H1 (cell line): ENCODE results near the gene ANKRD34B. TPM values are rescaled to one million over a fixed set of nuclear protein-coding genes. Genes with fewer than 3 reads are reported as not detected.

Experiments used
- CTCF ChIA-PET: fragments of 300-600 bp; sonication (Branson Sonifier 250); formaldehyde crosslinking; loops from one replicate; lab custom pipeline; 2021; ENCODE audit not compliant: partially characterized antibody; lab: Charles Lee
- POLR2A ChIA-PET: fragments of 300-600 bp; sonication (Branson Sonifier 250); formaldehyde crosslinking; loops from one replicate; lab custom pipeline; 2021; ENCODE audit warnings: inconsistent platforms; ENCODE audit not compliant: partially characterized antibody; lab: Charles Lee
- DNase-seq, 2 experiments: peaks; one replicate each; pipeline versions ENCODE4 v3.0.0 to v3.0.0-alpha.2; 2010 to 2022; ENCODE audit warnings: low spot score in 2 of 2, low read depth in 1 of 2, mixed read lengths in 1 of 2
- FAIRE-seq: peaks from 2 replicates; lab custom pipeline; 2011; peaks lifted over from hg19 to GRCh38; lab: Jason Lieb, UNC
- H2AFZ ChIP-seq: 2 replicates; pipeline ENCODE4 v1.8.1; 2012; ENCODE audit warnings: low read length, inconsistent platforms
- H2AK5ac ChIP-seq: 2 replicates; pipeline ENCODE4 v1.6.1; 2013; ENCODE audit warnings: low read depth, low read length
- H2BK120ac ChIP-seq: replicated peaks from 2 replicates; pipeline ENCODE3; 2013; ENCODE audit warnings: low read depth, low read length, inconsistent platforms
- H2BK12ac ChIP-seq: 2 replicates; pipeline ENCODE4 v1.6.1; 2013; ENCODE audit warnings: low read depth, low read length
- H2BK15ac ChIP-seq: 2 replicates; pipeline ENCODE4 v1.6.1; 2013; ENCODE audit warnings: low read length
- H2BK20ac ChIP-seq: 2 replicates; pipeline ENCODE4 v1.6.1; 2013; ENCODE audit warnings: low read length
- H2BK5ac ChIP-seq: 2 replicates; pipeline ENCODE4 v1.6.1; 2013; ENCODE audit warnings: low read depth, low read length
- H3K14ac ChIP-seq: 2 replicates; pipeline ENCODE4 v1.6.1; 2013; ENCODE audit warnings: inconsistent platforms; ENCODE audit not compliant: insufficient read length
- H3K18ac ChIP-seq: 2 replicates; pipeline ENCODE4 v1.6.1; 2013; ENCODE audit warnings: low read length; ENCODE audit errors: extremely low read depth
- H3K23ac ChIP-seq: 2 replicates; pipeline ENCODE4 v1.6.1; 2013; ENCODE audit warnings: inconsistent platforms; ENCODE audit not compliant: insufficient read length
- H3K23me2 ChIP-seq: 2 replicates; pipeline ENCODE4 v1.6.1; 2013; ENCODE audit warnings: low read depth, low read length
- H3K27ac ChIP-seq: 2 replicates; pipeline ENCODE4 v1.6.1; 2011; ENCODE audit warnings: low read depth, low read length, inconsistent platforms
- H3K27me3 ChIP-seq, 4 experiments: replicated peaks in 1 of 4; 1 replicate in 1 of 4; 2 replicates in 3 of 4; pipeline versions ENCODE4 v1.6.1 to v1.8.1; 2011 to 2013; ENCODE audit warnings: low read length in 3 of 4, mild to moderate bottlenecking in 3 of 4, inconsistent platforms in 2 of 4, mixed read lengths in 2 of 4, moderate library complexity in 1 of 4; ENCODE audit not compliant: control insufficient read depth in 3 of 4, insufficient read depth in 3 of 4; ENCODE audit errors: extremely low read depth in 1 of 4
- H3K36me3 ChIP-seq, 4 experiments: 2 replicates each; pipeline versions ENCODE4 v1.6.1 to v1.8.1; 2011 to 2013; ENCODE audit warnings: mild to moderate bottlenecking in 4 of 4, low read length in 3 of 4, moderate library complexity in 2 of 4, control low read depth in 1 of 4, inconsistent platforms in 1 of 4; ENCODE audit not compliant: insufficient read depth in 4 of 4, control insufficient read depth in 2 of 4
- H3K4ac ChIP-seq: replicated peaks from 2 replicates; pipeline ENCODE3; 2013; ENCODE audit warnings: low read length, low read depth, mixed read lengths, inconsistent platforms; ENCODE audit not compliant: insufficient read length
- H3K4me1 ChIP-seq, 4 experiments: replicated peaks in 1 of 4; 1 replicate in 1 of 4; 2 replicates in 3 of 4; pipeline versions ENCODE4 v1.6.1 to v1.8.1; 2011 to 2013; ENCODE audit warnings: low read length in 3 of 4, inconsistent platforms in 2 of 4, mixed read lengths in 1 of 4; ENCODE audit not compliant: insufficient read depth in 4 of 4, control insufficient read depth in 3 of 4
- H3K4me2 ChIP-seq, 2 experiments: 2 replicates each; pipeline versions ENCODE4 v1.6.1 to v1.8.1; 2011 to 2013; ENCODE audit warnings: low read depth in 2 of 2, low read length in 2 of 2, control low read depth in 1 of 2, inconsistent platforms in 1 of 2, mild to moderate bottlenecking in 1 of 2; ENCODE audit not compliant: insufficient read depth in 1 of 2
- H3K4me3 ChIP-seq, 4 experiments: fragments of 200-600, 300-600 bp in 1 of 4; sonication (generic), shearing (Covaris generic), sonication (Bioruptor Twin) in 1 of 4; 2 replicates each; pipeline versions ENCODE4 v1.5.1 to v1.8.1; 2011 to 2016; ENCODE audit warnings: low read length in 4 of 4, low read depth in 3 of 4, control low read depth in 2 of 4, inconsistent platforms in 2 of 4, mild to moderate bottlenecking in 2 of 4, mixed read lengths in 1 of 4, moderate library complexity in 1 of 4; ENCODE audit not compliant: insufficient read depth in 2 of 4; ENCODE audit errors: extremely low read depth in 1 of 4
- H3K56ac ChIP-seq: replicated peaks from 2 replicates; pipeline ENCODE3; 2013; ENCODE audit warnings: low read depth, mild to moderate bottlenecking, mixed read lengths, low read length, inconsistent platforms; ENCODE audit not compliant: insufficient read length
- H3K79me1 ChIP-seq: 2 replicates; pipeline ENCODE4 v1.6.1; 2013; ENCODE audit warnings: low read depth, low read length, control low read depth
- H3K79me2 ChIP-seq, 2 experiments: 2 replicates each; pipeline versions ENCODE4 v1.6.1 to v1.8.1; 2012 to 2013; ENCODE audit warnings: low read length in 2 of 2, mild to moderate bottlenecking in 2 of 2, inconsistent platforms in 1 of 2; ENCODE audit not compliant: insufficient read depth in 2 of 2, control insufficient read depth in 1 of 2
- H3K9ac ChIP-seq, 4 experiments: replicated peaks in 1 of 4; 1 replicate in 1 of 4; 2 replicates in 3 of 4; pipeline versions ENCODE4 v1.6.1 to v1.8.1; 2011 to 2013; ENCODE audit warnings: low read depth in 3 of 4, low read length in 3 of 4, control low read depth in 2 of 4, mild to moderate bottlenecking in 2 of 4, moderate library complexity in 2 of 4, inconsistent platforms in 1 of 4; ENCODE audit errors: extremely low read depth in 1 of 4
- H3K9me3 ChIP-seq, 2 experiments: 2 replicates each; pipeline versions ENCODE4 v1.6.1 to v1.8.1; 2012 to 2013; ENCODE audit warnings: mild to moderate bottlenecking in 2 of 2, moderate library complexity in 2 of 2, control low read depth in 1 of 2, inconsistent platforms in 1 of 2, low read depth in 1 of 2, low read length in 1 of 2, mixed read lengths in 1 of 2; ENCODE audit not compliant: insufficient read depth in 2 of 2
- H4K20me1 ChIP-seq, 2 experiments: replicated peaks in 1 of 2; 2 replicates each; pipeline versions ENCODE3 to v1.8.1; 2011 to 2013; ENCODE audit warnings: inconsistent platforms in 2 of 2, low read length in 2 of 2, mild to moderate bottlenecking in 1 of 2; ENCODE audit not compliant: insufficient read depth in 2 of 2, control insufficient read depth in 1 of 2
- H4K5ac ChIP-seq: 2 replicates; pipeline ENCODE4 v1.6.1; 2013; ENCODE audit warnings: low read length, low read depth, mixed read lengths, inconsistent platforms; ENCODE audit not compliant: insufficient read length
- H4K8ac ChIP-seq: 2 replicates; pipeline ENCODE4 v1.8.0; 2013; ENCODE audit warnings: mild to moderate bottlenecking, moderate library complexity, low read length, inconsistent platforms; ENCODE audit not compliant: insufficient read depth; ENCODE audit errors: extremely low read depth
- H4K91ac ChIP-seq: replicated peaks from 2 replicates; pipeline ENCODE3; 2013; ENCODE audit warnings: low read length, mixed read lengths, inconsistent platforms; ENCODE audit not compliant: insufficient read length
- HDAC2 ChIP-seq, 2 experiments: fragments of 300-600 bp in 1 of 2; sonication (generic) in 1 of 2; IDR thresholded peaks; 2 replicates each; pipeline ENCODE4 v1.6.1; 2011 to 2012; ENCODE audit warnings: low read depth in 2 of 2, low read length in 2 of 2, mild to moderate bottlenecking in 2 of 2, moderate library complexity in 2 of 2, borderline replicate concordance in 1 of 2, inconsistent platforms in 1 of 2
- NRF1 ChIP-seq: IDR thresholded peaks from 2 replicates; pipeline ENCODE4 v1.6.1; 2011; ENCODE audit warnings: mild to moderate bottlenecking, low read depth, low read length, improper control_type of control experiment
- RNF2 ChIP-seq: fragments of 200-900, 300-1000 bp; sonication (generic); IDR thresholded peaks from 2 replicates; pipeline ENCODE4 v1.7.1; 2016; ENCODE audit warnings: borderline replicate concordance, low read depth, mild to moderate bottlenecking, antibody characterized with exemption, low read length; ENCODE audit not compliant: poor library complexity, severe bottlenecking; ENCODE audit errors: missing control alignments
- RXRA ChIP-seq: IDR thresholded peaks from 2 replicates; pipeline ENCODE4 v1.6.1; 2011; ENCODE audit warnings: low read depth, mild to moderate bottlenecking, low read length, moderate library complexity; ENCODE audit not compliant: insufficient read depth
- WGBS, 2 experiments: shearing (Covaris generic) in 1 of 2; methylation state at CpG; one replicate each; pipeline versions ENCODE4 v1.1.6 to v1.1.7; 2013 to 2015; ENCODE audit warnings: low lambda C conversion rate in 2 of 2, mixed read lengths in 2 of 2, inconsistent platforms in 1 of 2, low coverage in 1 of 2, missing lambda C conversion rate in 1 of 2; ENCODE audit not compliant: insufficient replicate concordance in 2 of 2, insufficient coverage in 1 of 2, insufficient read length in 1 of 2; ENCODE audit errors: extremely low coverage in 1 of 2, missing lambda C conversion rate in 1 of 2; 5-methylcytosine and 5-hydroxymethylcytosine counted together
- polyA plus RNA-seq, 7 experiments: library from polyadenylated mRNA; depleted of rRNA in 3 of 7; stranded (reverse) in 5 of 7; unstranded in 2 of 7; fragments of >200 nt in 5 of 7; fragments of 200-250 nt in 2 of 7; gene quantifications; 1 replicate in 5 of 7; 2 replicates in 1 of 7; 4 replicates in 1 of 7; pipeline versions ENCODE4 v1.2.1 to v1.2.3, GENCODE V29; 2011 to 2013; ENCODE audit warnings: missing spikeins in 2 of 7, mixed read lengths in 2 of 7
- total RNA-seq: library from RNA; stranded (reverse); fragmentation: NEBNext Ultra II Directional; extraction: Animal tissue kit (Norgen Biotek cat#: 25700); gene quantifications from 2 replicates; pipeline ENCODE4 v1.2.1, GENCODE V29; 2021

Gene ANKRD34B
- total and polyA plus RNA-seq, 2 of the 8 experiments (the other 6 are each of a cell fraction or from before 2014, with no cell fraction given) = 1.5 to 6.3 TPM

- WGBS, 2 experiments = 94% methylated on average over 6 of the region's 6 CpGs; no CpG with 5 or more reads in 1 of the 2 experiments
- Histone ChIP-seq H2AK5ac (no peak overlapping the region), H4K5ac (no peak overlapping the region), H2BK15ac (no peak overlapping the region), H3K4ac (no peak overlapping the region), H3K9ac (no peak overlapping the region), H3K79me2 (no peaks in the 10 kb centered on the region), H3K4me1 (0 out of 7 replicates have a peak, but pooled peaks cover 0 to 2% (median 0%) of the 10 kb centered on the region in 4 experiments), H2BK5ac (no peak overlapping the region), H3K18ac (no peak overlapping the region), H3K56ac (no peak overlapping the region), H4K20me1 (no peaks in the 10 kb centered on the region), H4K91ac (no peak overlapping the region), H3K4me2 (no peak overlapping the region), H3K27ac (no peak overlapping the region), H3K23me2 (no peaks in the 10 kb centered on the region), H4K8ac (no peak overlapping the region), H2BK12ac (no peak overlapping the region), H3K9me3 (no peaks in the 10 kb centered on the region), H3K4me3 (no peak overlapping the region), H3K79me1 (no peaks in the 10 kb centered on the region), H3K14ac (no peak overlapping the region), H2BK120ac (no peak overlapping the region), H2BK20ac (no peak overlapping the region), H2AFZ (no peak overlapping the region), H3K36me3 (no peaks in the 10 kb centered on the region), H3K27me3 (no peaks in the 10 kb centered on the region), H3K23ac (no peak overlapping the region)
- FAIRE-seq (no peak), DNase-seq (no peak)
- POLR2A ChIA-PET = no interaction called here
- no peak for TF ChIP-seq RNF2
- TF ChIP-seq RXRA = no peak
- no peak for TF ChIP-seq NRF1
- no peak for TF ChIP-seq HDAC2 (IDR thresholded peaks at IDR 0.05; ENCODE audit: borderline replicate concordance in 1 of 2, low read depth in 2 of 2, low read length in 2 of 2)
- CTCF ChIA-PET = interaction anchor here (1.4 to 1.9 kb wide), 2 partner anchors 27 kb away, joined by 5 read pairs; no protein-coding TSS in a partner anchor
Measured at GRCh38 chr5:80508844-80509243, 61.2 kb downstream of the ANKRD34B start.
